ENCODE results near the gene TAAR1. TPM values are rescaled to one million over a fixed set of nuclear protein-coding genes. Genes with fewer than 3 reads are reported as not detected.

Gene TAAR1
- total and polyA plus RNA-seq, 7 donors, result not detected

DNA sequence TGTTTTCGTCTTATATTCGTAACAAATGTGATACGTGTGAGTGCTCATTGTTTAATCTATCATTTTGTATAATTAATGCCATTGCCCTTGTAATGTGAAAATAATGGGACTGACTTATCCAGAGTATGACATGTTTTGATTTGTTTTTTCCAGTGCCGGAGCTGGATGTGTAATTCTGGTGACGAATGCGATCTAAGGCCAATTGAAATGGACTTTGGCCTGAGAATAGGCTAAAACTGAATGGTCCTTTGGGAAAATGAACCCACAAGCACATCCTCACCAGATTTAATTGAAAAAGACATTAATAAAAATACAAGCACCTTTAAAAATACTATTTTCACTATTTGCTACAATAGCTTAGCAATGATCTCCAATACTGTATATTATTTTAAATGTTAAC lies 62.8 kb downstream of the TAAR1 start:
- no peak overlapping the region for H3K4me3 ChIP-seq
- WGBS, 2 donors, result 65 to 93% methylated on average over 6 of the region's 6 CpGs
- H3K27ac ChIP-seq, result no peak overlapping the region
- H3K4me1 ChIP-seq, result no peaks in the 10 kb centered on the region
- no peaks in the 10 kb centered on the region for H3K27me3 ChIP-seq
- intact Hi-C loops (cut with DNase I), result no loop called here
- no peak for DNase-seq
- H3K9me3 ChIP-seq, result no peaks in the 10 kb centered on the region
- TF ChIP-seq POLR2A (IDR thresholded peaks at IDR 0.05), result no peak
- TF ChIP-seq, protein P1, sequence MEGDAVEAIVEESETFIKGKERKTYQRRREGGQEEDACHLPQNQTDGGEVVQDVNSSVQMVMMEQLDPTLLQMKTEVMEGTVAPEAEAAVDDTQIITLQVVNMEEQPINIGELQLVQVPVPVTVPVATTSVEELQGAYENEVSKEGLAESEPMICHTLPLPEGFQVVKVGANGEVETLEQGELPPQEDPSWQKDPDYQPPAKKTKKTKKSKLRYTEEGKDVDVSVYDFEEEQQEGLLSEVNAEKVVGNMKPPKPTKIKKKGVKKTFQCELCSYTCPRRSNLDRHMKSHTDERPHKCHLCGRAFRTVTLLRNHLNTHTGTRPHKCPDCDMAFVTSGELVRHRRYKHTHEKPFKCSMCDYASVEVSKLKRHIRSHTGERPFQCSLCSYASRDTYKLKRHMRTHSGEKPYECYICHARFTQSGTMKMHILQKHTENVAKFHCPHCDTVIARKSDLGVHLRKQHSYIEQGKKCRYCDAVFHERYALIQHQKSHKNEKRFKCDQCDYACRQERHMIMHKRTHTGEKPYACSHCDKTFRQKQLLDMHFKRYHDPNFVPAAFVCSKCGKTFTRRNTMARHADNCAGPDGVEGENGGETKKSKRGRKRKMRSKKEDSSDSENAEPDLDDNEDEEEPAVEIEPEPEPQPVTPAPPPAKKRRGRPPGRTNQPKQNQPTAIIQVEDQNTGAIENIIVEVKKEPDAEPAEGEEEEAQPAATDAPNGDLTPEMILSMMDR (IDR thresholded peaks at IDR 0.05), result no peak
- TF ChIP-seq POLR2AphosphoS5 (IDR thresholded peaks at IDR 0.05), result no peak
- TF ChIP-seq EP300 (IDR thresholded peaks at IDR 0.05), result no peak
- no peaks in the 10 kb centered on the region for H3K36me3 ChIP-seq

Other genes with a start within 250 kb of the TAAR1 start
- gene STX7, start 146.1 kb downstream of the TAAR1 start, total RNA-seq, result 10 to 100 TPM; 44.6 to 72.5 (median 55.1) TPM
- 10 to 100 TPM; 27.1 to 35.8 (median 28.8) TPM for gene STX7, start 146.1 kb downstream of the TAAR1 start, polyA plus RNA-seq
- gene TAAR9, start 120.9 kb downstream of the TAAR1 start, total RNA-seq, result not detected
- gene TAAR9, start 120.9 kb downstream of the TAAR1 start, polyA plus RNA-seq, result not detected
- gene TAAR8, start 106.5 kb downstream of the TAAR1 start, total RNA-seq, result not detected
- not detected for gene TAAR8, start 106.5 kb downstream of the TAAR1 start, polyA plus RNA-seq
- not detected for gene TAAR6, start 88.9 kb downstream of the TAAR1 start, total RNA-seq
- gene TAAR6, start 88.9 kb downstream of the TAAR1 start, polyA plus RNA-seq, result not detected
- not detected for gene TAAR5, start 69.4 kb downstream of the TAAR1 start, total RNA-seq
- gene TAAR5, start 69.4 kb downstream of the TAAR1 start, polyA plus RNA-seq, result under 1 TPM in 1 of 3 donors, not detected in 2; 0.60 TPM
- gene TAAR2, start 34.9 kb downstream of the TAAR1 start, total RNA-seq, result not detected
- gene TAAR2, start 34.9 kb downstream of the TAAR1 start, polyA plus RNA-seq, result not detected
- gene VNN1, start 54.9 kb upstream of the TAAR1 start, total RNA-seq, result 1 to 10 TPM in 2 of 4 donors, under 1 TPM in 1, not detected in 1; 0.83 to 3.2 (median 2.6) TPM
- gene VNN1, start 54.9 kb upstream of the TAAR1 start, polyA plus RNA-seq, result 1 to 10 TPM; 1.6 to 3.0 (median 2.4) TPM
- gene VNN2, start 98.7 kb upstream of the TAAR1 start, total RNA-seq, result 1 to 10 TPM in 3 of 4 donors, under 1 TPM in 1; 0.81 to 5.4 (median 3.1) TPM
- gene VNN2, start 98.7 kb upstream of the TAAR1 start, polyA plus RNA-seq, result 1 to 10 TPM; 3.6 to 5.5 (median 3.9) TPM
- 1 to 10 TPM; 5.6 to 9.1 (median 7.9) TPM for gene SLC18B1, start 139.5 kb upstream of the TAAR1 start, total RNA-seq
- gene SLC18B1, start 139.5 kb upstream of the TAAR1 start, polyA plus RNA-seq, result 1 to 10 TPM; 3.0 to 8.7 (median 4.4) TPM
- 1,000 to 10,000 TPM; 1,300 to 3,522 (median 2,686) TPM for gene RPS12, start 155.4 kb upstream of the TAAR1 start, total RNA-seq
- 1,000 to 10,000 TPM; 3,038 to 5,166 (median 3,700) TPM for gene RPS12, start 155.4 kb upstream of the TAAR1 start, polyA plus RNA-seq

Data from sigmoid colon (tissue), 7 donors.